Liver (tissue), 9 donors: ENCODE measurements around the gene ARHGAP6. TPM values are rescaled to one million over a fixed set of nuclear protein-coding genes. Genes with fewer than 3 reads are reported as not detected.
"Not testable (repeated sequence)": the region's sequence is repeated elsewhere in the genome, so short reads cannot be mapped to it uniquely, and the experiment has no call there.

Experiments
- DNase-seq: peaks from one replicate; pipeline ENCODE4 v3.0.0-alpha.2; 2017; ENCODE audit warnings: low spot score
- H3K27ac ChIP-seq, 2 donors: one replicate each; pipeline ENCODE4 v1.7.0; 2013; ENCODE audit warnings: inconsistent platforms in 2 of 2, low read length in 2 of 2, control low read depth in 1 of 2, low read depth in 1 of 2, mild to moderate bottlenecking in 1 of 2
- H3K27me3 ChIP-seq, 4 donors: one replicate each; pipeline versions ENCODE4 v1.6.1 to v1.7.0; 2013; ENCODE audit warnings: low read length in 3 of 4, inconsistent platforms in 1 of 4, mild to moderate bottlenecking in 1 of 4, moderate library complexity in 1 of 4; ENCODE audit not compliant: control insufficient read depth in 4 of 4, insufficient read depth in 4 of 4
- H3K36me3 ChIP-seq, 4 donors: one replicate each; pipeline versions ENCODE4 v1.6.1 to v1.7.0; 2013; ENCODE audit warnings: low read length in 3 of 4, mild to moderate bottlenecking in 3 of 4, low read depth in 1 of 4, moderate library complexity in 1 of 4; ENCODE audit not compliant: control insufficient read depth in 4 of 4, insufficient read depth in 3 of 4
- H3K4me1 ChIP-seq, 4 donors: one replicate each; pipeline versions ENCODE4 v1.6.1 to v1.7.0; 2013; ENCODE audit warnings: low read length in 3 of 4, mild to moderate bottlenecking in 3 of 4, moderate library complexity in 1 of 4; ENCODE audit not compliant: control insufficient read depth in 4 of 4, insufficient read depth in 4 of 4
- H3K4me3 ChIP-seq, 3 donors: one replicate each; pipeline versions ENCODE4 v1.6.1 to v1.7.0; 2013; ENCODE audit warnings: low read length in 3 of 3, control low read depth in 1 of 3, low read depth in 1 of 3, mild to moderate bottlenecking in 1 of 3
- H3K9ac ChIP-seq, 2 donors: one replicate each; pipeline ENCODE4 v1.7.0; 2013; ENCODE audit warnings: low read length in 2 of 2, mild to moderate bottlenecking in 2 of 2, moderate library complexity in 2 of 2, control low read depth in 1 of 2, low read depth in 1 of 2
- H3K9me3 ChIP-seq, 4 donors: one replicate each; pipeline versions ENCODE4 v1.6.1 to v1.7.0; 2013; ENCODE audit warnings: low read length in 3 of 4; ENCODE audit not compliant: control insufficient read depth in 4 of 4
- FOXA1 ChIP-seq: IDR thresholded peaks from 2 replicates; pipeline ENCODE4 v1.6.1; 2016; ENCODE audit warnings: antibody characterized with exemption
- FOXA2 ChIP-seq: IDR thresholded peaks from 2 replicates; pipeline ENCODE4 v1.6.1; 2016; ENCODE audit warnings: antibody characterized with exemption
- HNF4G ChIP-seq: IDR thresholded peaks from 2 replicates; pipeline ENCODE4 v1.6.1; 2016; ENCODE audit warnings: antibody characterized with exemption
- NR2F2 ChIP-seq: IDR thresholded peaks from 2 replicates; pipeline ENCODE4 v1.6.1; 2016; ENCODE audit warnings: antibody characterized with exemption
- RXRA ChIP-seq, 2 donors: IDR thresholded peaks; 2 replicates each; pipeline ENCODE4 v1.6.1; 2017 to 2018; ENCODE audit warnings: antibody characterized with exemption in 2 of 2, mild to moderate bottlenecking in 1 of 2
- YY1 ChIP-seq: IDR thresholded peaks from 2 replicates; pipeline ENCODE4 v1.6.1; 2016; ENCODE audit warnings: antibody characterized with exemption, mild to moderate bottlenecking
- WGBS: extraction: QIAGEN DNeasy Blood & Tissue Kit; methylation state at CpG from one replicate; pipeline ENCODE4 v1.1.7; 2013; 5-methylcytosine and 5-hydroxymethylcytosine counted together
- polyA plus RNA-seq, 2 donors: library from polyadenylated mRNA; stranded (reverse) in 1 of 2; unstranded in 1 of 2; fragments of 200-250 nt in 1 of 2; fragments of >200 nt in 1 of 2; fragmentation: Nextera tagmentation in 1 of 2; extraction: Ambion mirVana in 1 of 2; gene quantifications; one replicate each; pipeline versions ENCODE4 v1.2.1 to v1.2.3, GENCODE V29; 2013 to 2015
- total RNA-seq, 2 donors: library from RNA; depleted of rRNA; stranded (reverse); fragments of >200 nt; gene quantifications; one replicate each; pipeline ENCODE4 v1.2.3, GENCODE V29; 2014
- TF ChIP-seq, protein P1 (sequence below): IDR thresholded peaks from 2 replicates; pipeline ENCODE4 v1.6.1; 2016; ENCODE audit warnings: antibody characterized with exemption
- TF ChIP-seq, protein P2 (sequence below): IDR thresholded peaks from 2 replicates; pipeline ENCODE4 v1.6.1; 2016; ENCODE audit warnings: antibody characterized with exemption
- TF ChIP-seq, protein P3 (sequence below): IDR thresholded peaks from 2 replicates; pipeline ENCODE4 v1.6.1; 2016; ENCODE audit warnings: antibody characterized with exemption
- TF ChIP-seq, protein P4 (sequence below): fragments of 150-350 bp; IDR thresholded peaks from 2 replicates; pipeline ENCODE4 v1.5.1; 2017; ENCODE audit warnings: improper control_type of control experiment, low read depth, low read length; ENCODE audit not compliant: missing input control
- donor health status: healthy.
- donor health status: healthy.
- donor health status: healthy.
- donor health status: healthy.
- donor health status: healthy.

The ARHGAP6 gene
- total and polyA plus RNA-seq, 4 donors = 0.10 to 2.2 (median 0.65) TPM

DNA sequence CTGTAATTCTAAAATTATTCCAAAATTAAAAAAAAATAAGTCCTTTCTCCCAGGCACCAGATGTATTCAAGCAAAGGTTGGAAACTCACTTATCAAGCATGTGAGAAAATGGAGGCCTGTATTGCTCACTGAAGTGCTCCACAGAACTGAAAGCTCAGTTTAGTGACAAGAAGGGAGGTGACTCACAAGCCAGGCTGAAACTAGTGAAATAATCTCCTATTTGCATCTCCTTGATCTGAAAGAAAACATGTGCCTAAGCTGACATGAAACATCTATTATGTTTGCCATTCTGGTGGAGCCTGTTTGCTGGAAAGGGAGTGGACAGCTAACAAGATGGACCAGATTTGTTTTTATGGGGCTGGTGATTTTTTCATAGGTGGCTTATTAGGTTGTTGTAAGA is 426.5 kb downstream of the ARHGAP6 start (continued):
- no peak for TF ChIP-seq HNF4G
- TF ChIP-seq YY1 = no peak
- TF ChIP-seq RXRA (IDR thresholded peaks at IDR 0.05) = no peak
- no peak for TF ChIP-seq FOXA1
- TF ChIP-seq, protein P1, sequence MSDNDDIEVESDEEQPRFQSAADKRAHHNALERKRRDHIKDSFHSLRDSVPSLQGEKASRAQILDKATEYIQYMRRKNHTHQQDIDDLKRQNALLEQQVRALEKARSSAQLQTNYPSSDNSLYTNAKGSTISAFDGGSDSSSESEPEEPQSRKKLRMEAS = no peak

DNA sequence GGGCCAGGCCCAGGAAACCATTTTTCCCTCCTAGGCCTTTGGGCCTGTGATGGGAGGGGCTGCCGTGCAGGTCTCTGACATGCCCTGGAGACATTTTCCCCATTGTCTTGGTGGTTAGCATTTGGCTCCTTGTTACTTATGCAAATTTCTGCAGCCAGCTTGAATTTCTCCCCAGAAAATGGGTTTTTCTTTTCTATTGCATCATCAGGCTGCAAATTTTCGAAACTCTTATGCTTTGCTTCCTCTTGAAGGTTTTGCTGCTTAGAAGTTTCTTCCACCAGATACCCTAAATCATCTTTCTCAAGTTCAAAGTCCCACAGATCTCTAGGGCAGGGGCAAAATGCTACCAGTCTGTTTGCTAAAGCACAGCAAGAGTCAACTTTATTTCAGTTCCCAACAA is 430.3 kb downstream of the ARHGAP6 start:
- not testable (repeated sequence) for H3K9me3 ChIP-seq, H3K9ac ChIP-seq, H3K4me1 ChIP-seq, H3K36me3 ChIP-seq, H3K4me3 ChIP-seq, H3K27ac ChIP-seq, H3K27me3 ChIP-seq, DNase-seq
- 96% methylated on average over 2 of the region's 2 CpGs for WGBS

DNA sequence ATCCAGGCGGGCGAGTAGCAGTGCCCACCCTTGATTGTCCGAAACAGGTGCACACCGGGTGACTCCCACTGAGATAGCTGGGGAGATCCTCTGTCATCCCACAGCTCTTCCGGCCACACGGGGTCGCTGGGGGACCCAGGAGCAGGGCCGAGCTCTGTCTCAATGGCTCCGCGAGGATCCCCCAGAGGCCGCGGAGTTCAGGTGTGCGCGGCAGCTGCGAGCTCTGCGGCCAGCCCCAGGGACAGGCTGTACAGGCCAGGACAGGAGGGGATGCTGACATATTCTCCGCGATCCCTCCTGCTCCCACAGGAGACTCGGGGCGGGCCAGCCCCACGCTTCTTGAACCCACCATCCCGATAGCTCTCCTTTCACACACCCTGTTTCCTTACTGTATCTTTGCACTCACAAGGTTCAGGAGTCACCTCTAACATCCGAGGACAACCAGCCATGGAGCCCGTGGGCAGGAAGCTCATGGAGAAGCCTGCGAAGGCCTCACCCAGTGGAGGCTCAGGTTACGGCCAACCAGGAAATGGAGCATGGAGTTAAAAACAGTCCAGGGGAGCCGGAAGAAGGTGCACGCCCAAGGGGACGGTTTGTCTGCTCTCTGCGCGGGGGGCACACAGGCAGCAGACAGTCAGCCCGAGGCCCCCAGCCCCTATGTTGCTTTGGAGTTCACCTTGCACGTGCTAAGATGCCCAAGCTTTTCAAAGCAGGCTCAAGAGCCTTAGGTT is 450.4 kb downstream of the ARHGAP6 start:
- H3K9ac ChIP-seq = no peak overlapping the region
- DNase-seq = no peak

More for the DNA sequence above, 450.4 kb downstream of the ARHGAP6 start:
- no peaks in the 10 kb centered on the region for H3K4me1 ChIP-seq
- no peaks in the 10 kb centered on the region for H3K27me3 ChIP-seq
- 90% methylated on average over 33 of the region's 33 CpGs for WGBS
- H3K27ac ChIP-seq = no peak overlapping the region
- H3K36me3 ChIP-seq = no peaks in the 10 kb centered on the region
- TF ChIP-seq YY1 = no peak
- TF ChIP-seq FOXA2 = no peak
- no peak for TF ChIP-seq NR2F2
- TF ChIP-seq, protein P2, sequence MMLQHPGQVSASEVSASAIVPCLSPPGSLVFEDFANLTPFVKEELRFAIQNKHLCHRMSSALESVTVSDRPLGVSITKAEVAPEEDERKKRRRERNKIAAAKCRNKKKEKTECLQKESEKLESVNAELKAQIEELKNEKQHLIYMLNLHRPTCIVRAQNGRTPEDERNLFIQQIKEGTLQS = no peak
- TF ChIP-seq, protein P3, sequence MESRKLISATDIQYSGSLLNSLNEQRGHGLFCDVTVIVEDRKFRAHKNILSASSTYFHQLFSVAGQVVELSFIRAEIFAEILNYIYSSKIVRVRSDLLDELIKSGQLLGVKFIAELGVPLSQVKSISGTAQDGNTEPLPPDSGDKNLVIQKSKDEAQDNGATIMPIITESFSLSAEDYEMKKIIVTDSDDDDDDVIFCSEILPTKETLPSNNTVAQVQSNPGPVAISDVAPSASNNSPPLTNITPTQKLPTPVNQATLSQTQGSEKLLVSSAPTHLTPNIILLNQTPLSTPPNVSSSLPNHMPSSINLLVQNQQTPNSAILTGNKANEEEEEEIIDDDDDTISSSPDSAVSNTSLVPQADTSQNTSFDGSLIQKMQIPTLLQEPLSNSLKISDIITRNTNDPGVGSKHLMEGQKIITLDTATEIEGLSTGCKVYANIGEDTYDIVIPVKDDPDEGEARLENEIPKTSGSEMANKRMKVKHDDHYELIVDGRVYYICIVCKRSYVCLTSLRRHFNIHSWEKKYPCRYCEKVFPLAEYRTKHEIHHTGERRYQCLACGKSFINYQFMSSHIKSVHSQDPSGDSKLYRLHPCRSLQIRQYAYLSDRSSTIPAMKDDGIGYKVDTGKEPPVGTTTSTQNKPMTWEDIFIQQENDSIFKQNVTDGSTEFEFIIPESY = no peak
- no peak for TF ChIP-seq RXRA (IDR thresholded peaks at IDR 0.05)
- no peak for TF ChIP-seq FOXA1
- TF ChIP-seq, protein P1 = no peak
- TF ChIP-seq, protein P4, sequence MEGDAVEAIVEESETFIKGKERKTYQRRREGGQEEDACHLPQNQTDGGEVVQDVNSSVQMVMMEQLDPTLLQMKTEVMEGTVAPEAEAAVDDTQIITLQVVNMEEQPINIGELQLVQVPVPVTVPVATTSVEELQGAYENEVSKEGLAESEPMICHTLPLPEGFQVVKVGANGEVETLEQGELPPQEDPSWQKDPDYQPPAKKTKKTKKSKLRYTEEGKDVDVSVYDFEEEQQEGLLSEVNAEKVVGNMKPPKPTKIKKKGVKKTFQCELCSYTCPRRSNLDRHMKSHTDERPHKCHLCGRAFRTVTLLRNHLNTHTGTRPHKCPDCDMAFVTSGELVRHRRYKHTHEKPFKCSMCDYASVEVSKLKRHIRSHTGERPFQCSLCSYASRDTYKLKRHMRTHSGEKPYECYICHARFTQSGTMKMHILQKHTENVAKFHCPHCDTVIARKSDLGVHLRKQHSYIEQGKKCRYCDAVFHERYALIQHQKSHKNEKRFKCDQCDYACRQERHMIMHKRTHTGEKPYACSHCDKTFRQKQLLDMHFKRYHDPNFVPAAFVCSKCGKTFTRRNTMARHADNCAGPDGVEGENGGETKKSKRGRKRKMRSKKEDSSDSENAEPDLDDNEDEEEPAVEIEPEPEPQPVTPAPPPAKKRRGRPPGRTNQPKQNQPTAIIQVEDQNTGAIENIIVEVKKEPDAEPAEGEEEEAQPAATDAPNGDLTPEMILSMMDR = no peak
- no peak overlapping the region for H3K4me3 ChIP-seq
- peaks cover 0 to 6% (median 0%) of the 10 kb centered on the region in 4 donors for H3K9me3 ChIP-seq
